GM18867 (cell line): Measurements from ENCODE around the gene CANX.
A peak's percentile ranks its signal among the peaks of the same experiment; 100 is the strongest.
"Not testable (repeated sequence)": the region's sequence is repeated elsewhere in the genome, so short reads cannot be mapped to it uniquely, and the experiment has no call there.

Experiments
- ATAC-seq: cut with Tn5 transposase; IDR thresholded peaks from one replicate; pipeline ENCODE4 v1.9.1; 2021; ENCODE audit warnings: mild to moderate bottlenecking, moderate library complexity; ENCODE audit not compliant: unreplicated experiment

Gene CANX

GRCh38 chr5:179698935-179699615 lies at the start of gene CANX:
TSS of gene CANX (plus strand) at chr5:179698967. CDS start at chr5:179705682, 6,715 bp downstream.
- ATAC-seq = no peak

GRCh38 chr5:179649166-179649703 lies 49.5 kb upstream of the CANX start:
- not testable (repeated sequence) for ATAC-seq

GRCh38 chr5:179650245-179650644 lies 48.5 kb upstream of the CANX start:
- ATAC-seq = not testable (repeated sequence)

- not testable (repeated sequence) for ATAC-seq
These were observed 45.6 kb upstream of the CANX start for GRCh38 chr5:179653135-179653534.

GRCh38 chr5:179657302-179658178 lies 41.2 kb upstream of the CANX start:
- peak; percentile 89 for ATAC-seq

- peak; percentile 60 for ATAC-seq
These were observed 40.4 kb upstream of the CANX start for GRCh38 chr5:179658179-179658856.

GRCh38 chr5:179661647-179662046 lies 37.1 kb upstream of the CANX start:
- ATAC-seq = not testable (repeated sequence)

- ATAC-seq = peak; percentile 58
These were observed 30.4 kb upstream of the CANX start for GRCh38 chr5:179668391-179668790.

- peak; percentile 88 for ATAC-seq
These were observed 20.3 kb upstream of the CANX start for GRCh38 chr5:179678223-179679013.

- peak; percentile 33 for ATAC-seq
These were observed 19.6 kb upstream of the CANX start for GRCh38 chr5:179679014-179679674.

- ATAC-seq = no peak
These were observed 18.6 kb upstream of the CANX start for GRCh38 chr5:179680014-179680779.

GRCh38 chr5:179680780-179681401 lies 17.9 kb upstream of the CANX start, which contains the start of gene CBY3:
TSS of gene CBY3 (minus strand) at chr5:179681034. CDS start at chr5:179680918, 116 bp downstream.
- ATAC-seq = no peak

GRCh38 chr5:179689212-179689611 lies 9.6 kb upstream of the CANX start:
- not testable (repeated sequence) for ATAC-seq

- ATAC-seq = no peak
These were observed 4.2 kb upstream of the CANX start for GRCh38 chr5:179694561-179694960.

- ATAC-seq = no peak
These were observed 2.2 kb upstream of the CANX start for GRCh38 chr5:179696603-179697002.

GRCh38 chr5:179697108-179697507 lies 1.7 kb upstream of the CANX start:
- no peak for ATAC-seq

- not testable (repeated sequence) for ATAC-seq
These were observed 1.2 kb upstream of the CANX start for GRCh38 chr5:179697543-179697942.
